Activated CD8-positive, alpha-beta memory T cell treated with anti-CD3 and anti-CD28 coated beads for 48 hours (primary cell): Measurements from ENCODE around the gene TMEM183A.

Source experiments
- DNase-seq, 3 experiments: peaks; one replicate each; pipeline ENCODE4 v3.0.0-alpha.2; 2020; ENCODE audit warnings: low read depth in 2 of 3, low spot score in 2 of 3

The TMEM183A gene

GRCh38 chr1:203028067-203028783 is 21.1 kb downstream of the TMEM183A start:
- DNase-seq: no peak

GRCh38 chr1:203028784-203029553 is 21.8 kb downstream of the TMEM183A start:
- no peak for DNase-seq

- no peak for DNase-seq
Observed at GRCh38 chr1:203031467-203031866, 24.3 kb downstream of the TMEM183A start.

GRCh38 chr1:203033287-203033686 is 26.1 kb downstream of the TMEM183A start:
- DNase-seq: no peak

- no peak for DNase-seq
Observed at GRCh38 chr1:203033917-203034316, 26.7 kb downstream of the TMEM183A start.

GRCh38 chr1:203034422-203035110 is 27.4 kb downstream of the TMEM183A start:
- no peak for DNase-seq

- DNase-seq: no peak
Observed at GRCh38 chr1:203035111-203036000, 28.2 kb downstream of the TMEM183A start.

- DNase-seq: no peak
Observed at GRCh38 chr1:203036135-203036534, 29.0 kb downstream of the TMEM183A start.

GRCh38 chr1:203036537-203036936 is 29.4 kb downstream of the TMEM183A start:
- no peak for DNase-seq

GRCh38 chr1:203037509-203038190 is 30.5 kb downstream of the TMEM183A start:
- no peak for DNase-seq

GRCh38 chr1:203038217-203038741 is 31.1 kb downstream of the TMEM183A start:
- no peak for DNase-seq

- peak in 2 of 3 experiments; percentile 18 to 33 for DNase-seq
Observed at GRCh38 chr1:203038891-203039608, 31.9 kb downstream of the TMEM183A start.

GRCh38 chr1:203039609-203040512 is 32.7 kb downstream of the TMEM183A start:
- DNase-seq: no peak

GRCh38 chr1:203040513-203041275 is 33.5 kb downstream of the TMEM183A start:
- no peak for DNase-seq

GRCh38 chr1:203041351-203041932 is 34.3 kb downstream of the TMEM183A start:
- DNase-seq: no peak

- no peak for DNase-seq
Observed at GRCh38 chr1:203043830-203044545, 36.8 kb downstream of the TMEM183A start.
